ENCODE results near the gene NANOS2.

The NANOS2 gene

GRCh38 chr19:45890877-45891276 is 23.7 kb downstream of the NANOS2 start:
- no peak for DNase-seq

GRCh38 chr19:45889210-45889885 is 25.2 kb downstream of the NANOS2 start:
- DNase-seq, result no peak

GRCh38 chr19:45887200-45887710 is 27.3 kb downstream of the NANOS2 start:
- DNase-seq, result no peak

GRCh38 chr19:45886427-45887199 is 28.0 kb downstream of the NANOS2 start:
- peak; percentile 63 for DNase-seq

- no peak for DNase-seq
These were observed 28.8 kb downstream of the NANOS2 start, which contains the start of gene IRF2BP1 for GRCh38 chr19:45885556-45886426. Gene IRF2BP1 (minus strand): TSS chr19:45886141. CDS start chr19:45885774, 367 bp downstream.

- DNase-seq, result no peak
These were observed 29.7 kb downstream of the NANOS2 start for GRCh38 chr19:45884682-45885555.

- no peak for DNase-seq
These were observed 30.5 kb downstream of the NANOS2 start for GRCh38 chr19:45883881-45884681.

- no peak for DNase-seq
These were observed 31.0 kb downstream of the NANOS2 start for GRCh38 chr19:45883586-45883880.

- no peak for DNase-seq
These were observed 31.7 kb downstream of the NANOS2 start for GRCh38 chr19:45882652-45883585.

- no peak for DNase-seq
These were observed 32.6 kb downstream of the NANOS2 start for GRCh38 chr19:45881909-45882528.

- DNase-seq, result no peak
These were observed 33.3 kb downstream of the NANOS2 start for GRCh38 chr19:45881082-45881908.

GRCh38 chr19:45879971-45880370 is 34.6 kb downstream of the NANOS2 start:
- DNase-seq, result no peak

GRCh38 chr19:45879055-45879454 is 35.5 kb downstream of the NANOS2 start:
- DNase-seq, result no peak

- no peak for DNase-seq
These were observed 36.4 kb downstream of the NANOS2 start for GRCh38 chr19:45878043-45878794.

- DNase-seq, result no peak
These were observed 38.0 kb downstream of the NANOS2 start for GRCh38 chr19:45876411-45877197.

- DNase-seq, result no peak
These were observed 38.5 kb downstream of the NANOS2 start for GRCh38 chr19:45876161-45876410.

GRCh38 chr19:45874620-45874966 is 40.0 kb downstream of the NANOS2 start:
- DNase-seq, result no peak
